ENCODE measurements around the gene EFTUD2.

DNA sequence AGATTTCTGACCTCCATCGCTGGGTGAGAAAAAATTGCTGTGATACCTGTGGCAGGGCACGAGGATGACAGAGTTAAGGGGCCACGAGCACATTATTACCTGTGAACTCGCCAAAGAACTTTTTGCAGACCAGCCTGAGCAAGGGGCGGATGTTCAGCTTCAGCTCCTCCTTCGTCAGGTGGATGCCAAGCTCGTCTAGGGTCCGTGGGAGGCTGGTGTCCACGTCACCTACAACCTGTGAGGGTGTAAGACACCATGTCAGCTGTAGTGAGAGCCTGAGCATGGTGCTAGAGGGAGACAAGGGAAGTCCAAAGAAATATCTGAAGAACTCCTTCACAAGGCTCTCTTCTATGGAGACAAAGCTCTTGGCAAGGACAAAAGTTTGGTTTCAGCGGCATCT lies 34.4 kb downstream of the EFTUD2 start:
- no peak for TF ChIP-seq POLR2A (IDR thresholded peaks at IDR 0.05)
- TF ChIP-seq, protein P1, sequence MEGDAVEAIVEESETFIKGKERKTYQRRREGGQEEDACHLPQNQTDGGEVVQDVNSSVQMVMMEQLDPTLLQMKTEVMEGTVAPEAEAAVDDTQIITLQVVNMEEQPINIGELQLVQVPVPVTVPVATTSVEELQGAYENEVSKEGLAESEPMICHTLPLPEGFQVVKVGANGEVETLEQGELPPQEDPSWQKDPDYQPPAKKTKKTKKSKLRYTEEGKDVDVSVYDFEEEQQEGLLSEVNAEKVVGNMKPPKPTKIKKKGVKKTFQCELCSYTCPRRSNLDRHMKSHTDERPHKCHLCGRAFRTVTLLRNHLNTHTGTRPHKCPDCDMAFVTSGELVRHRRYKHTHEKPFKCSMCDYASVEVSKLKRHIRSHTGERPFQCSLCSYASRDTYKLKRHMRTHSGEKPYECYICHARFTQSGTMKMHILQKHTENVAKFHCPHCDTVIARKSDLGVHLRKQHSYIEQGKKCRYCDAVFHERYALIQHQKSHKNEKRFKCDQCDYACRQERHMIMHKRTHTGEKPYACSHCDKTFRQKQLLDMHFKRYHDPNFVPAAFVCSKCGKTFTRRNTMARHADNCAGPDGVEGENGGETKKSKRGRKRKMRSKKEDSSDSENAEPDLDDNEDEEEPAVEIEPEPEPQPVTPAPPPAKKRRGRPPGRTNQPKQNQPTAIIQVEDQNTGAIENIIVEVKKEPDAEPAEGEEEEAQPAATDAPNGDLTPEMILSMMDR (IDR thresholded peaks at IDR 0.05) = no peak
